MCF 10A (cell line): ENCODE measurements around the gene LHX6. TPM values are rescaled to one million over a fixed set of nuclear protein-coding genes. Genes with fewer than 3 reads are reported as not detected.
A peak's percentile ranks its signal among the peaks of the same experiment; 100 is the strongest.

Experiments used
- BruUV-seq: library from RNA; stranded (reverse); fragments of 400-500 nt; replicated peaks from 2 replicates; lab custom pipeline; 2021; lab: Mats Ljungman, UMichigan
- CTCF ChIA-PET: fragments of 300-600 bp; sonication (Branson Sonifier 250); formaldehyde crosslinking; extraction: SDS; loops from one replicate; lab custom pipeline; 2021; ENCODE audit warnings: antibody characterized with exemption, inconsistent platforms; lab: Yijun Ruan, JAX
- POLR2A ChIA-PET: fragments of 300-600, 350-650 bp; sonication (Branson Sonifier 250); formaldehyde crosslinking; extraction: SDS; loops from one replicate; lab custom pipeline; 2020; ENCODE audit warnings: antibody characterized with exemption, inconsistent platforms; lab: Yijun Ruan, JAX
- DNase-seq: peaks from one replicate; pipeline ENCODE4 v3.0.0-alpha.2; 2018; ENCODE audit not compliant: unreplicated experiment
- H3K27ac Mint-ChIP-seq: one replicate; pipeline ENCODE4 v1.8.0; 2022; ENCODE audit warnings: mild to moderate bottlenecking, low read depth, mixed read lengths; ENCODE audit not compliant: unreplicated experiment
- H3K27me3 Mint-ChIP-seq: one replicate; pipeline ENCODE4 v1.8.0; 2022; ENCODE audit warnings: mixed read lengths; ENCODE audit not compliant: insufficient read depth, unreplicated experiment
- H3K36me3 Mint-ChIP-seq: one replicate; pipeline ENCODE4 v1.8.0; 2022; ENCODE audit warnings: mild to moderate bottlenecking, moderate library complexity, mixed read lengths; ENCODE audit not compliant: insufficient read depth, unreplicated experiment
- H3K4me1 Mint-ChIP-seq: one replicate; pipeline ENCODE4 v1.8.0; 2022; ENCODE audit warnings: mixed read lengths; ENCODE audit not compliant: insufficient read depth, unreplicated experiment
- H3K4me3 Mint-ChIP-seq: one replicate; pipeline ENCODE4 v1.8.0; 2022; ENCODE audit warnings: mild to moderate bottlenecking, moderate library complexity, mixed read lengths; ENCODE audit not compliant: unreplicated experiment
- H3K9me3 Mint-ChIP-seq: one replicate; pipeline ENCODE4 v1.8.0; 2022; ENCODE audit warnings: mixed read lengths; ENCODE audit not compliant: unreplicated experiment
- intact Hi-C: fragments of 100-400 bp; cut with micrococcal nuclease; formaldehyde crosslinking; loops from 2 replicates; pipeline ENCODE4 v1.14.1; 2022
- total RNA-seq: library from RNA; stranded (reverse); gene quantifications from 2 replicates; pipeline ENCODE4 v1.2.3, GENCODE V29; 2022
- TF ChIP-seq, protein P1 (sequence below): fragments of 200-600 bp; IDR thresholded peaks from one replicate; pipeline ENCODE4 v1.8.0; 2022; ENCODE audit warnings: antibody characterized with exemption, mild to moderate bottlenecking; ENCODE audit not compliant: unreplicated experiment

LHX6 gene
- total RNA-seq, 1 experiment from 2014 or later, result 0.26 TPM

DNA sequence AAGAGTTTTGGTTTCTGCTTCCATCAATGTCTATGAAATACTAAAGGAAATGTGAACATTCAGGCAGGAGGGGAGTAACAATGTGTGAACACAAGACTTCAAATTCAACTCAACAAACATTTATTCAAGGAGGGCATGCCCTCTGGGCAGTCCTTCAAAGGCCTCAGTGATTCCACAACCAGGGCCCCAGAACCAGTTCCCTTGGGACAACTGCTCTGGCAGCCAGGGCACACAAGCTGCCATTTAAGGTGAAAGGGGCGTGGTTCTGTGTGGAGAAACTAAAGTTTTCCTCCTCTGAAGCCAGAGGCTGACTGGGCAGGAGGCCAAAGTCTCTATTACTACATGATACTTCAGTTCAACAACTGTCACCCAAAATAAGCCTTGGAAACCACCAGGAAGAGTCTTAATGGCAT, 32.7 kb upstream of the LHX6 start:
- intact Hi-C loops, result no loop called here

DNA sequence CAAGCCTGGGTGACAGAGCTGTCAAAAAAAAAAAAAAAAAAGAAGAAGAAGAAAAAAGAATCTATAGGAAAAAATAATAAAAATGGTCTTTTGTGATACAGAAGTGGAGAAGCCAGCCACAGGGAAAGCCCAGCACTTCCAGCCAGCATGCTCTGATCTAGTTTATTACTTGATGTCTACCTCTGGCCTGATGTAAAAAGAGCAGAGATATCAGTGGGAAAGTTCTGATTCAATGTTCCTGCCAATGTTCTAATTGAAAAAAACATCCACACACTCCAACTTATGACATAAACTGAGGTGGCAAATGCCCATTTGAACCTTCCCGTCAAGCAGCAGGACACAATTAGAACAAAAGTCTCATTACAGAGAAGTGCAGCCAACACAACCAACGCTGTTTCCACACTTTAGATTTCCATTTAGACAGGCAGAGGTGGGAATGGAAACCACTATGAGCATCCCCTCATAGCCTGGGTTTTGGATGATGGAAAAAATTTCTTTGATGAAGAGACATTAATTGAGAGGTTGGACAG, 30.2 kb upstream of the LHX6 start:
- intact Hi-C loops, result no loop called here
- CTCF ChIA-PET, result no interaction called here
- no TSS peak for BruUV-seq
- Mint-ChIP-seq H3K4me3 (no peak overlapping the region), H3K27ac (peak overlapping the region; percentile 19), H3K4me1 (peaks cover 7% of the 10 kb centered on the region), H3K9me3 (no peaks in the 10 kb centered on the region), H3K36me3 (peaks cover 62% of the 10 kb centered on the region), H3K27me3 (no peaks in the 10 kb centered on the region)
- POLR2A ChIA-PET, result interaction anchor here (2.0 kb wide), 1 partner anchor 11 kb away, joined by 5 read pairs; no protein-coding TSS in a partner anchor
- TF ChIP-seq, protein P1, sequence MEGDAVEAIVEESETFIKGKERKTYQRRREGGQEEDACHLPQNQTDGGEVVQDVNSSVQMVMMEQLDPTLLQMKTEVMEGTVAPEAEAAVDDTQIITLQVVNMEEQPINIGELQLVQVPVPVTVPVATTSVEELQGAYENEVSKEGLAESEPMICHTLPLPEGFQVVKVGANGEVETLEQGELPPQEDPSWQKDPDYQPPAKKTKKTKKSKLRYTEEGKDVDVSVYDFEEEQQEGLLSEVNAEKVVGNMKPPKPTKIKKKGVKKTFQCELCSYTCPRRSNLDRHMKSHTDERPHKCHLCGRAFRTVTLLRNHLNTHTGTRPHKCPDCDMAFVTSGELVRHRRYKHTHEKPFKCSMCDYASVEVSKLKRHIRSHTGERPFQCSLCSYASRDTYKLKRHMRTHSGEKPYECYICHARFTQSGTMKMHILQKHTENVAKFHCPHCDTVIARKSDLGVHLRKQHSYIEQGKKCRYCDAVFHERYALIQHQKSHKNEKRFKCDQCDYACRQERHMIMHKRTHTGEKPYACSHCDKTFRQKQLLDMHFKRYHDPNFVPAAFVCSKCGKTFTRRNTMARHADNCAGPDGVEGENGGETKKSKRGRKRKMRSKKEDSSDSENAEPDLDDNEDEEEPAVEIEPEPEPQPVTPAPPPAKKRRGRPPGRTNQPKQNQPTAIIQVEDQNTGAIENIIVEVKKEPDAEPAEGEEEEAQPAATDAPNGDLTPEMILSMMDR, result no peak
- DNase-seq, result no peak

More for the DNA sequence above, 32.7 kb upstream of the LHX6 start:
- H3K36me3 Mint-ChIP-seq, result peaks cover 69% of the 10 kb centered on the region
- BruUV-seq, result no TSS peak
- no peaks in the 10 kb centered on the region for H3K9me3 Mint-ChIP-seq
- ChIA-PET POLR2A (interaction anchor here (0.9 to 1.2 kb wide), 2 partner anchors 9 to 237 kb away, joined by 3 to 4 read pairs; no protein-coding TSS in a partner anchor), CTCF (interaction anchor here (1.1 to 1.5 kb wide), 2 partner anchors 10 to 137 kb away, joined by 4 to 6 read pairs; no protein-coding TSS in a partner anchor)
- peak; percentile 87 for DNase-seq
- no peak overlapping the region for H3K27ac Mint-ChIP-seq
- H3K4me3 Mint-ChIP-seq, result peak overlapping the region; percentile 10
- TF ChIP-seq, protein P1, result no peak
- H3K27me3 Mint-ChIP-seq, result no peaks in the 10 kb centered on the region
- peaks cover 12% of the 10 kb centered on the region for H3K4me1 Mint-ChIP-seq

DNA sequence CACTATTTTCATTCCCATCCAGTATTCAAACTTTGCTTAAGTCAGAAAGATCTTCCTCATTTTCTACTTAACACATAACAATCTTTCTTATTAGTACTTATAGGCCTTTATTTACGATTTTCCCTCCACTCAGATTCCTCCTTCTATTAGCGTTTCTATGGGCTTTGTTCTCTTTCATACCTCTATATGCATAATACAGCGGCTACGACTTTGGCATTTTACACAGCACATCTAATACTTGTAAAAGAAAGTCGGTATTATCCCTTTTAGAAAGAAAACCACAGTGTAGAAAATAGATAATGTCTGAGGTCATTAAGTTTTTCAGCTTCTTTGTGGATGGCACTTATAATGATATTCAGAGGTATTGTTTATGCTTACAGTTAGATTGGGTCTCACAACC, 27.4 kb upstream of the LHX6 start:
- TF ChIP-seq, protein P1, result no peak
- intact Hi-C loops, result no loop called here
- BruUV-seq, result no TSS peak
- POLR2A ChIA-PET, result interaction anchor here (0.7 to 1.3 kb wide), 2 partner anchors 9 to 24 kb away, joined by 3 to 5 read pairs; partner anchors contain the start of genes MRRF and RBM18
- no peaks in the 10 kb centered on the region for H3K9me3 Mint-ChIP-seq
- H3K4me1 Mint-ChIP-seq, result peaks cover 5% of the 10 kb centered on the region
- peak overlapping the region; percentile 29 for H3K27ac Mint-ChIP-seq
- no peak overlapping the region for H3K4me3 Mint-ChIP-seq
- no peaks in the 10 kb centered on the region for H3K27me3 Mint-ChIP-seq
- H3K36me3 Mint-ChIP-seq, result peaks cover 76% of the 10 kb centered on the region
- DNase-seq, result no peak
- CTCF ChIA-PET, result interaction anchor here (0.5 kb wide), 1 partner anchor 296 kb away, joined by 4 read pairs; no protein-coding TSS in a partner anchor

DNA sequence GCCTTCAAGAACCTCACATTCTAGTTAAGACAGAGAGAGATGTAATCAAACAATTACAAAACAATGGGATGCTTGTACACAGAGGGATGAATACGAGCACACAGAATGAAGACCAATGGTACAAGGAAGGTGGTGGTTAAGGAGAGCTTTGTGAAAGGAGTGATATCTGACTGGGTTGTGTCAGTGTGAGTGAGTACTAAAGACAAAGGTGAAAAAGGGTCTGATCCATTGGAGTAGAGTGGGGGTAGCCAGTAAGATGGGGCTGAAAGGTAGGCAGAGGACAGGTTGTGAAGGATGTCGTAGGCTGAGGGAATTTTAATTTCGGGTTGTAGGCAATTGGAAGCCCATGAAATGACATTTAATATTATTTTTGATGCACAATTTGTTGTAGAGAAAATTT, 26.0 kb upstream of the LHX6 start:
- TF ChIP-seq, protein P1, result no peak
- intact Hi-C loops, result no loop called here
- Mint-ChIP-seq H3K27ac (no peak overlapping the region), H3K4me3 (no peak overlapping the region), H3K27me3 (no peaks in the 10 kb centered on the region), H3K36me3 (peaks cover 77% of the 10 kb centered on the region), H3K4me1 (peaks cover 5% of the 10 kb centered on the region), H3K9me3 (no peaks in the 10 kb centered on the region)
- POLR2A ChIA-PET, result no interaction called here
- CTCF ChIA-PET, result interaction anchor here (0.6 to 1.8 kb wide), 2 partner anchors 9 to 737 kb away, joined by 3 to 5 read pairs; partner anchors contain the start of genes MRRF and RBM18
- no TSS peak for BruUV-seq
- no peak for DNase-seq
